LHCN-M2 (cell line): ENCODE measurements around the gene CCNT1. TPM values are rescaled to one million over a fixed set of nuclear protein-coding genes. Genes with fewer than 3 reads are reported as not detected.
A peak's percentile ranks its signal among the peaks of the same experiment; 100 is the strongest.
"Not testable (repeated sequence)": the region's sequence is repeated elsewhere in the genome, so short reads cannot be mapped to it uniquely, and the experiment has no call there.

Experiments used
- DNase-seq: peaks from one replicate; pipeline ENCODE4 v3.0.0-alpha.2; 2012; ENCODE audit warnings: low read depth
- total RNA-seq: library from RNA; depleted of rRNA; stranded (reverse); fragments of >200 nt; gene quantifications from 2 replicates; pipeline ENCODE4 v1.2.3, GENCODE V29; 2014

The CCNT1 gene
- total RNA-seq, 1 experiment from 2014 or later: 40.9 TPM

GRCh38 chr12:48691826-48692487 is 24.6 kb downstream of the CCNT1 start:
- DNase-seq: no peak

- no peak for DNase-seq
Observed at GRCh38 chr12:48690990-48691389, 25.5 kb downstream of the CCNT1 start.

- DNase-seq: no peak
Observed at GRCh38 chr12:48690436-48690835, 26.1 kb downstream of the CCNT1 start.

- no peak for DNase-seq
Observed at GRCh38 chr12:48688836-48689235, 27.7 kb downstream of the CCNT1 start.

DNA sequence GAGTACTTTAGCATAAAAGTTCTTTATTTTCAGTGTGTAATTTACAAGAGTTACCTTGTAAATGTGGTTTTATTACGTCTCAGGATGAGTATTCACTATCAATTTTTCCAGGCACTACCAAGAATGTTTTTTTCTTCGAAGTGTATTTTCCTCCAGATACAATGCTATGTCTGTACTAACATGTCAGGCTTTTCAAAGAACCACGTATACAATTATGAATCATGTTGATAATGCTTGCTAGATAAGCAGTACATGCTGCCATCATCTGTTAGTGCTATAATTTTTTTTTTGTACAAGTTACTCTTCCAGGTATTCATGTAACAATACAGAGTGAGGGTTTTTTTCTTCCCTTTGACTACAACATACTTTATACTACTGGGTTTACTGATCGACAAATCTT is 28.9 kb downstream of the CCNT1 start:
- DNase-seq: no peak

DNA sequence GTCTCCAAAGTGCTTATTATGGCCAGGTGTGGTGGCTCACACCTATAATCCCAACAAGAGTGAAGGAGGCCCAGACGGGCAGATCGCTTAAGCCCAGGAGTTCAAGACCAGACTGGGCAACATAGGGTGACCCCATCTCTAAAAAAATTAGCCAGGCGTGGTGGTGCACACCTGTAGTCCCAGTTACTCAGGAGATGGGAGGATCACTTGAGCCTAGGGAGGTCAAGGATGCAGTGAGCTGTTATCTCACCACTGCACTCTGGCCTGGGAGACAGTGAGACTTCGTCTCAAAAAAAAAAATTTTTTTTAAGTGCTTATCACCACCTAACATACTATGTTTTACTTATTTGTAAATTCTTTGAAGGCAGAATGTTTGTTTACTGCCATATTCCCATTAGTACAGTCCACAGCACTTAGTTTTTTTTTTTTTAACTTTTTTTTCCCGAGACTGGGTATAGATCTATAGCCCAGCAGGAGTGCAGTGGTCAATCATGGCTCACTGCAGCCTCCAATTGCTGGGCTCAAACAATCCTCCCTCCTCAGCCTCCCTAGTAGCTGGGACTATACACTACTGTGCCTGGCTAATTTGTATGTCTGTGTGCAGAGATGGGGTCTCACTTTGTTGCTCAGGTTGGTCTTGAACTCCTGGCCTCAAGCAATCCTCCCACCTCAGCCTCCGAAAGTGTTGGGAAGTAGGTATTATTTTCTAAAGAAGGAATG is 29.7 kb downstream of the CCNT1 start:
- DNase-seq: no peak

GRCh38 chr12:48686037-48686595 is 30.4 kb downstream of the CCNT1 start:
- no peak for DNase-seq

DNA sequence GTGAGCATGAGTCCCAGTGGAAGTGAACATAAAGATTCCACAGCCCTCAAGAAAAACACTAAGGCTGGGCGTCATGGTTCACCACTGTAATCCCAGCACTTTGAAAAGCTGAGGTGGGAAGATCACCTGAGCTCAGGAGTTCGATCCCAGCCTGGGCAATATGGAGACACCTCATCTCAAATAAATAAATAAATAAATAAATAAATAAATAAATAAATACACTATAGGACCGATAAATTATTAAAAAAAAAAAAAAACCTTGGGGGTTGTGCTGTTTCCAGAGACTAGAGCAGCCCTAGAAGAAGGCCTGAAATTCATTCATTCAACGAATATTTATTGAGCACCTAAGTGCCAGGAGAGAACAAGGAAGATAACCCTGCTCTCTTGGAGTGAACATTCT is 33.0 kb downstream of the CCNT1 start:
- DNase-seq: no peak

- no peak for DNase-seq
Observed at GRCh38 chr12:48682927-48683326, 33.6 kb downstream of the CCNT1 start.

- not testable (repeated sequence) for DNase-seq
Observed at GRCh38 chr12:48682533-48682905, 34.0 kb downstream of the CCNT1 start.

- peak; percentile 98 for DNase-seq
Observed at GRCh38 chr12:48681710-48682532, 34.6 kb downstream of the CCNT1 start, which contains the start of gene KANSL2. TSS of gene KANSL2 (minus strand) at chr12:48682238. CDS start at chr12:48681632, 606 bp downstream.

GRCh38 chr12:48681399-48681709 is 35.2 kb downstream of the CCNT1 start:
- DNase-seq: peak; percentile 14

GRCh38 chr12:48680861-48681260 is 35.6 kb downstream of the CCNT1 start:
- no peak for DNase-seq

GRCh38 chr12:48678551-48679185 is 37.8 kb downstream of the CCNT1 start:
- no peak for DNase-seq

DNA sequence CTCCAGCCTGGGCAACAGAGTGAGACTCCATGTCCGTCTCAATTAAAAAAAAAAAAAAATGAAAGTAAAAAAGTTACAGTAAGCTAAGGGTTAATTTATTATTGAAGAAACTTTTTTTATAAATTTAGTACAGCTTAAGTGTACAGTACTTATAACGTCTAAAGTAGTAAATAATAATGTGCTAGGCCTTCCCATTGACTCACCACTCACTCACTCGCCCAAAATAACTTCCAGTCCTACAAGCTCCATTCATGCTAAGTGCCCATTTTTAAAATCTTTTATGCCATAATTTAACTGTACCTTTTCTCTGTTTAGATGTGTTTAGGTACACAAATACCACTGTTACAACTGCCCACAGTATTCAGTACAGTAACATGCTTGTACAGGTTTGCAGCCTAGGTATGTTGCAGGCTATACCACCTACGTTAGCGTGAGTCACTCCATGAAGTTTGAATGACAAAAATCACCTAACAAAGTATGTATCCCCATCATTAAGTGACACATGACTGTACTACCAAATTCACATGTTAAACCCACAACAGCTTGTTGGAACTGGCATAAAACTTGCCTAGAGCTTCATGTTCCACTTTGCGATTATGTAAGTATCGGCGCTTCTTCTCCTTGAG is 45.2 kb downstream of the CCNT1 start:
- DNase-seq: peak; percentile 64

- DNase-seq: no peak
Observed at GRCh38 chr12:48668996-48669395, 47.5 kb downstream of the CCNT1 start.

- no peak for DNase-seq
Observed at GRCh38 chr12:48659863-48660262, 56.6 kb downstream of the CCNT1 start.

DNA sequence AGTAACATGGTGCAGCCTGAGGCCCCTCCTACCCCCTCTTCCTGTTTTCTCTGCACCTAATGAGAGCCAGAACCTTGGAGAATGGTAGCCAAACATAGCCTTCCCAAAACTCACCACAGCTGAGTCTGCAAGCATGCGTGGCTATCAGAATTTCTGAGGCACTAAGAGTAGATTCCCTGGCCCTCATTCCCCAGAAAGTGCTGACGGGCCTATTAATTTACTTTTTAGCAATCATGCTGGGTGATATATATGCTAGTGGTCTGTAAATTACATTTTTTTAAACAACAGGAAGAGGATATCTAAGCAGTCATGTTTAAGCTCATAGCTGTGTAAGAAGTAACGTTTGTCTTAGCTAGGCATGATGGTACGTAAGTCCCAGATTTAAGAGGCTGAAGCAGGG is 64.8 kb downstream of the CCNT1 start:
- no peak for DNase-seq

DNA sequence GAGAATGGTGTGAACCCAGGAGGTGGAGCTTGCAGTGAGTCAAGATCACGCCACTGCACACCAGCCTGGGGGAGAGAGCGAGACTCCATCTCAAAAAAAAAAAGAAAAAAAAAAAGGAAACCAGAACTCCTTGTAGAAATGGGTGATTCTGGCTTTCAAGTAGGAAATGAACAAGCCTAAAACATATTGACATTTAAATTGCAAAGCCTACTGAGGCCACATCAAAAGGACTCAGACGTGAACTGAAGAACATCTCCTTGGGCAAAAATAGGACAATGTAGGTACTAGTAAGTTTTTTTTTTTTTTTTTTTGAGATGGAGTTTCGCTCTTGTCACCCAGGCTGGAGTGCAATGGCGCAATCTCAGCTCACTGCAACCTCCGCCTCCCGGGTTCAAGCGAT is 71.2 kb downstream of the CCNT1 start:
- DNase-seq: not testable (repeated sequence)

GRCh38 chr12:48643011-48643410 is 73.5 kb downstream of the CCNT1 start:
- DNase-seq: no peak
